GM19328 (cell line): Measurements from ENCODE around the gene FOLR3.
"Not testable (repeated sequence)": the region's sequence is repeated elsewhere in the genome, so short reads cannot be mapped to it uniquely, and the experiment has no call there.

Experiments used
- ATAC-seq: cut with Tn5 transposase; IDR thresholded peaks from one replicate; pipeline ENCODE4 v1.9.1; 2021; ENCODE audit warnings: mild to moderate bottlenecking, moderate library complexity; ENCODE audit not compliant: unreplicated experiment

FOLR3 gene

DNA sequence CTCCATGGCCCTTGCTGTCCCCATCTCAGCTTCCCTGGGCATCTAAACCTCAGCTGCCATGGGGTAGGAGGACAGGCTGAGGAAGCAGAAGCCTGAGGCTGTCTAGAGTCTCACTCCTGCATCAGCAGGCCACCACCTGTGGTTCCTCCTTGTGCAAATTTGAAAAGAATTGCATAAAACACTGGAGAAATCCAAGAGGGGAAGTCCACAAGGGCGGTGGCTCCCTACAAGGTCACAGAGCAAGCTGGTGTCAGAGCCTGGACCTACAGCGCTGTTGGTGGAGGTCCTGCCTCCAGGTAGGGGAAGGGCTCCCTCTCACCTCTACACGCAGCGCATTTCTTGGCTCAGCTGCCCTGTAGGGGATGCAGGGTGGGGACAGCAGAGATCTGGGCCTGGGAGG lies at the start of gene FOLR3:
Gene FOLR3, plus strand, starts transcription at position 253 of the 400 bp plus-strand sequence. CDS start 228 bp downstream, outside the sequence.
- not testable (repeated sequence) for ATAC-seq

DNA sequence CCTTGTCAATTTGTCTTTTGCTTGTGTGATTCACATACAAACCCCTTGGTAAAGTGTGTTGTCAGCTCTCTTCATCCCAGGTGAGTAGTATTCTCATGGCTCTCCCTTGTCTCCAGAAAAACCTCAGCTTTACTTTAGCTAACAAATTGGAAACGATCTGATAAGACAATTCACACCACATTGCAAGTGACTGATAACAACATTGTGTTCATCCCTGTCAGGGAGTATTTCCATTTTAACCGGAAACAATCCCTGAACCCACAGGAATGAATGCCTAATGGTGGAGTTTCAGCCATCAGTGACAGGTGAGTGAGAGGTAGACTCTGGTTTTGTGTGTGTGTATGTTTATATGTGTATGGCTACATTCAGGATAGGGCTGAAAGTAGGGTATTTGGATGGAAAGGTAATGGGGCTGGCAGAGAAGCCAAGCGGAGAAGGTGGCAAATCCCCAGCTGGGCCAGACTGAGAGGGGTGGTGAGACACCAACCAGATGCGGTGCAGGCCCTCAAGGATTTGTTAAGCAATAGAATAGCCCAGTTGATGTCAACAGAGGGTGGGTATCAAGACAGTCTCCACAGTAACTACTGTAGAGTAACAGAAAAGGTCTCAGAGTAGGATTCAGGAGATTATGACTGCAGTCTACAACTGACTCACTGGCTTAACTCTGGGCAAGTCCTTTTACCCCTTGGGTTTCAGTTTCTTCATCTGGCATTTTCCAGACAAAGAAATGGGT lies 47.3 kb upstream of the FOLR3 start:
- ATAC-seq = no peak

DNA sequence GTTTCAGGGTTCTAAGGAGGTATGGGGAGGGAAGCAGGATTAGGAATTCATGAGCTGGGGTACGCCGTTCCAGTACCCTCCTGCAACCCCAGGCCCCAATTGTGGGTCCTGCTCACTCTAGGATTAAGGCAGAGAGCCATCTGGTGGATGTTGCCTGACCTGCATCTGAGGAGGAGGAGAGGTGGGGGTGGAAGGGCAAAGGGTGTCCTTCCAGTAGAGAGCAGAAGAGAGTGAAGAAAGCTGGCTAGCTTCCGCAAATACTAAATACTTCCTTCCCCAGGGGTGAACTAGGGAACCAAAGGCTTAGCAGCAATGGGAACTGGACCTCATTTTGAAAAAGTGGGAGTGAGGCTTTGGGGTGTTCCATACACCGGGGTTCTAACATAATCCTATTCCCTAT lies 44.2 kb upstream of the FOLR3 start:
- ATAC-seq = no peak

DNA sequence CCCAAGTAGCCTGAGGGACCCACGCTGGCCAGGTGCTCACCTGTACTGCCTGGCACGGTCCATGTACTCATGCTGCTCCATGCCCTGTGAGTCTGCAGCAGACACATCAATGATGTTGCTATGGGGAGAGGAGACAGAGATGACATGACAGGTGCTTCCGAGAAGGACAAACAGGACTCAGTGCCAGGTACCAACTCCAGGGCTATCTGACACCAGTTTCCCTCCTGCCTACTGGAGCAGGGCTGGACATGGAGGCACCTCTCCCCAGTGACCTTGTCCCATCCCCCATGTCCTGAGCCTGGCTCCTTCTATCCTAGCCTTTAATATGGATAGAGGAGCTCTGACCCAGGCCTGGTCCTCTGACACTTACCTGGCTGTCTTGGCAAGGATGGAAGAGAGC lies 36.8 kb upstream of the FOLR3 start:
- ATAC-seq = no peak

DNA sequence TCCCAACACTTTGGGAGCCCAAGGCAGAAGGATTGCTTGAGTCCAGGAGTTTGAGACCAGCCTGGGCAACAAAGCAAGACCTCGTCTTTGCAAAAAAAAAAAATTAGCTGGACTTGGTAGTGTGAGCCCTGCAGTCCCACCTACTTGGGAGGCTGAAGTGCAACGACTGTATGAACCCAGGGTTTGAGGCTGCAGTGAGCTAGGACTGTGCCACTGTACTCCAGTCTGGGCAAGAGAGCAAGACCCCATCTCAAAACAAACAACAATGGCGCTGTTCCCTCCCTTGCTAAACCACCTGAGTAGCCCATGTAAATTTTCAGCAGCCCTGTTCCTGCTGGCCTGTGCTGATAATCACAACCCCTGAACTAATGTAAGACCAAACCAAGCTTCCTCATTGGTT lies 35.5 kb upstream of the FOLR3 start:
- no peak for ATAC-seq

DNA sequence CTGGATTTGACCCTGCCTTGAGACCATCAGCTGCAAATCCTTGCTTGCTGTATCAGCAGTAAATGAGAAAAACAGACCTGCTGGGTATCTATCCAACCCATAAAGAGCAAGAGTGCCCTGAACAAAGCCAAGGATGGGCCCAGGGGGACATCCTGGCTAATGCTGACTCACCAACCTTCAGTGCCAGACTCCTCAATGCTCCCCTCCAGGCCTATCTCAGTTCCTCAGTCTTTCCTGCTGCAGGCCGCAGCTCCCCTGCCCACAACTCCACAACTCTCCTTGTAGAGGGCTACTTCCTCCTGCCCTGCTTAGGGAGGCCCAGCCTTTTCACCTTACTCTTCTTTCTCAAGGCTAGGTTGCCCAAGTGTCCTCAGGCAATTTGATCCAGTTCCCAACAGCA lies 35.1 kb upstream of the FOLR3 start:
- no peak for ATAC-seq

DNA sequence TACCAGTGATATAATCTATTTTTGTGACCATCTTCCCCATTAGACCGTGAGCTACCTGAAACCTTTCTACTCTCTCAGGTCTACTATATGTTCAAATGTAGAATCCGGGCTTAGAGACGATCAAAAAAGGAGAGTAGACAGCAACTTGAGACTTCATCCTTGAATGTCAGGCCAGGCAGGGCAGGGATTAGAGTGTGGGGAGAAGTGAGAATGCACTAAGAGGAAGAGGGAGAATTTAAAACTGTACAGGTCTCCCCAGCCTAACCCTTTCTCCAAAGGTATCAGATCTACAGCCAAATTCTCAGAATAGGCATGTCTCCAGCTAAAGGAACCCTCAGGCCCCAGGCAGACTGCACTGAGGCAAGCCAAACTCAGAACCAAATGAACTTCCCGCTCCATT lies 33.4 kb upstream of the FOLR3 start:
- ATAC-seq = no peak

DNA sequence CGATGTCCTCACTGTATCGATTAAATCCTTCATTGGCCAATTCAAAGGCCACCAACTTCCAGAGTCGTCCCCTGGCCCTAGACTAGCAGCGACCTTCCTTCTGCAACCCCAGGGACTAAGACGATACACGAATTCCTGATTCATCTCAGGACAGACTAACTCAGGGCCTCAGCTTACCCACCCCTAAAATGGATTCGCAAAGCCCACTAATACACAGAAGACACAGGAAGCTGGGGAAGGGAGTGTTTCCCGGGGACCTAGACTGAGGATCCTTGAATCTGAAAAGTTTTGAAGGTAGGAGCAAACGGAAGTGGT lies 32.9 kb upstream of the FOLR3 start:
- ATAC-seq = no peak

DNA sequence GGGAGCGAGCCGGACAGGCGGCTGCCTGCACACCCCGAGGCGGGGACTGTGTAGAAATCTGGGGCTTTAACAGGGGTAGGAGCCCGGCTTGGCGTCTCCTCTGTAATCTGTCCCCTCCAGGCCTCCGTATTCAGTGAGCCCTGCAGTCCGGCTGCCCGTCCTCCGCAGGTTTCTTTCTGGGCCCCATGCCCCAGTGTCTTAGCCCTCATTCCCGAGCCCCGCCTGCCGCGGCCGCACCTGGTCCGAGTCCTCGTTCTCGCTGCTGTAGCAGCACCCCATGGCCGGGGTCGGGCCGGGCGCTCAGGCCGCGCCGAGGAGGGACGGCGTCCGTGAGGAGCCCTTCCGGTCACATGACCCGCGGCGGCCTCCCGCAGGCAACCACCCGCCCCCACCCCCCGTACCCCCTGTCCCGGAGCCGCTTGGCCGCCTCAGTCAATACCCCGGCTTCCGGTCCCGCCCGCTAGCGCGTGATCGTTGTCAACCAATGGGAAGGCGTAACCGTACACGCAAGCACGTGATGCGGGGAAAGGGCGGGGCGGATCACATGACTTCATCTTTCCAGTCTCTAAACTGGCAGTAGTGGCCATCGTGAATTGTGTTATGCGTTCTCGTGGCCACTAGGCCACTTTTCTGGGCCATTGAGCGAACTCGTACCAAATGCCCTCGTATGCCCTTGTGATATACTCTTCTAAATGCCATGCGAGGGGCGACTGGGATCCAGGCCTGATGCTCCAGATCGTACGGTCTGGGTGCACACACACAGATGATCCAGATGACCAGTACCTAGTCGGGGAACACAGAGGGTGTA lies 32.4 kb upstream of the FOLR3 start, which contains the start of gene LAMTOR1:
Gene LAMTOR1, minus strand, starts transcription at position 352 of the 808 bp plus-strand sequence. Its CDS starts 73 bp downstream, at position 279.
- peak; percentile 84 for ATAC-seq

DNA sequence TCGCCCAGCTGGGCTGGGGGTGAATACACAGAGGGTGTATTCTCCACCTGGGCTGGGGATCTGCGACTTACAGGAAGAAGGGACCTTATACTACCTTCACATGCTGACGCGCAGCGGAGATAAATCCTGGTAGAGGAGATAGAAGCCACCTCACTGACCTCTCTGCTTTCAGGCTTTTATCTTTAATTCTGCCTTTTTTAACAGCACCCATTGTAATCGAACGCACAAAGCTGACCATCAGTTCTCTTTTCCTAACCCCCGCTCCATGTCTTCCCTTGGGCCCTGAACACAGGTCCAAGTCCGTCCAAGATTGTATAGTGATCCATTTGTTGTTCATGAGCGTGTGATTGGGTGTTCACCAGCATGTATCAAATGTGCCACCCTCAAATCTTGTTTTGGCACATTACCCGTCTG lies 31.8 kb upstream of the FOLR3 start:
- ATAC-seq = no peak

DNA sequence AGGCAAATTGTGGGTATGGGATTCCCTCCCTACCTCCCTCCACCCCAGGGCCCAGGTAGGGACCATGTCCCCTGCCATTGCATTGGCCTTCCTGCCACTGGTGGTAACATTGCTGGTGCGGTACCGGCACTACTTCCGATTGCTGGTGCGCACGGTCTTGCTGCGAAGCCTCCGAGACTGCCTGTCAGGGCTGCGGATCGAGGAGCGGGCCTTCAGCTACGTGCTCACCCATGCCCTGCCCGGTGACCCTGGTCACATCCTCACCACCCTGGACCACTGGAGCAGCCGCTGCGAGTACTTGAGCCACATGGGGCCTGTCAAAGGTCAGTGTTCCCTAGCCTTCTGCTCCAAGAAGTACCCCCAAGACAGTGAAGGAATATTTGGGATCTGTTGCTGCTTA lies 29.6 kb upstream of the FOLR3 start, which contains the start of gene TOMT:
Gene TOMT, plus strand, starts transcription at position 37 of the 400 bp plus-strand sequence. Its CDS starts 28 bp downstream, at position 65.
- no peak for ATAC-seq

DNA sequence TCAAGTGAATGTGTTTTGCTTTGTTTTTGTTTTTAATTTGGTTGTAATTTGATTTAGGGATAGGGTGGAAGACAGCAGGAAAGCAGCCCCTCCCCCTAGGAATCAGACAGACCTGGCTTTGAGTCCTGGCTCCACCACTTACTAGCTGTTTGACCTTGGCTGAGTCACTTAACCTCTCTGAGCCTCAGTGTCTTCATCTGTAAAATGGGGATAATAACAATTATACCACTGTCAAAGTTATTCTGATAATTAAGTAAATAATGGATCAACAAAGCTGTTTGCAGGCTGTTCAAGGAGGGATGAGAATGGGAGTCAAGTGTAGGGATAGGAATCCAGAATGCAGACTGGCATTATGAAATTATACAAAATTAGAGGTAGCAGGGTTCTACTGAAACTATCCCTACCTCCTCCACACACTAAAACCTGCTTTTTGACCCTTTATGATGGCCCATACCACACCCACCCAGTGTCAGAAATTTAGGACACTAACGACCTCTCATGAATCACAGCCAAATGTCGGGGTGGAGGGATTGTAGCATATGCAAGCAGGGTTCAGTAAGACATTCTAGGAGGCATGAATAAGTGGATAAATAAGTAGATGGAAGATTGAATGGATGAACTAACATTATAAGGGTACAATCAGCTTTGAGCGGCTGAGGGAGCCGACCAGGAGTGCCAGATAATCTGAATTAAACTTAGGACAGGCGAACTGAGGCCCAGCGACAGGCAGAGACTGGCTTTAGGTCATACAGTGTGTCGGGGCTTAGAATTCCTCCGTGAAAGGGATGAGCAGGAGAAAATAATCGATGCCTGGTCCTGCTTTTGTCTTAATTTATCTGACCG lies 24.0 kb upstream of the FOLR3 start:
- peak; percentile 2 for ATAC-seq

DNA sequence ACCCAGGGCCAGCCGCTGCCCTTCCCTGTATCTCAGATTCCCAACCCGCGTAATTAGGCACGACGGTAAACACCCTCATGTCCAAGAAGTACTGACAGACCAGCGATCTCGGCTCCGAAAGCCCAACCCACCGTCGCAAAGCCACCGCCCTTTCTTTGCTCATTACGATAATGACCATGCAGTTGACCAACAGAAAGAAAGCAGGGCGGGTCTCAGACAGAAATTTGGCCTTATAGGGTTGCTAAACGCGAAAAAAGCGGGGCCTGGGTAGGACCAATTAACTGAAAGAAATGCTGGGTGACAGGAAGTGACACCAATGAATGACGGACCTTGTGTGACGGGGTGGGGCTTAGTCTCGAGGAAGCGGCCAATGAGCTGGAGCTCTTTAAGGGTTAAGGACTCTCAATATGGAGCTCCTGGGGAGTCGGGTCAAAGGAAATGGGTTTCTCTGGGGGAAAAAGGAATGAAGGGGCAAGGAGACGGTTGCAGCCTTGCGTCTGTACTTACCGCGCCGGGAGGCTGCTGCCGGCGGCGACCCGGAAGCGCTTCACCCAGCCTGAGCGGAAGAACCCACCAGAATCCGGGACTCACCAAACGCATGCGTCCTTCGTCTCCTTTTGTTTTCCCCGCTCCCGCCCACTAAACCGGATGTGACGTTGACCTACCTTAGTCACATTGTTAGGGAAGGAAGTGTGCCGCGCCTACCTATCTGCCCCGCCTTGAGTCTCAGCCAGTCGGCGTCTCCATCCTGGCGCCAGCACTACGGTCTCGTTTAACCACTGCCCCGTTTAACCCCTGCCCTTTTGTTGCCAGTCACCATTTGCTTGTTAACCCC lies 23.2 kb upstream of the FOLR3 start, which contains the start of gene ANAPC15:
Gene ANAPC15, minus strand, starts transcription at position 553 of the 835 bp plus-strand sequence. CDS start 1,419 bp downstream, outside the sequence.
- ATAC-seq = peak; percentile 74

DNA sequence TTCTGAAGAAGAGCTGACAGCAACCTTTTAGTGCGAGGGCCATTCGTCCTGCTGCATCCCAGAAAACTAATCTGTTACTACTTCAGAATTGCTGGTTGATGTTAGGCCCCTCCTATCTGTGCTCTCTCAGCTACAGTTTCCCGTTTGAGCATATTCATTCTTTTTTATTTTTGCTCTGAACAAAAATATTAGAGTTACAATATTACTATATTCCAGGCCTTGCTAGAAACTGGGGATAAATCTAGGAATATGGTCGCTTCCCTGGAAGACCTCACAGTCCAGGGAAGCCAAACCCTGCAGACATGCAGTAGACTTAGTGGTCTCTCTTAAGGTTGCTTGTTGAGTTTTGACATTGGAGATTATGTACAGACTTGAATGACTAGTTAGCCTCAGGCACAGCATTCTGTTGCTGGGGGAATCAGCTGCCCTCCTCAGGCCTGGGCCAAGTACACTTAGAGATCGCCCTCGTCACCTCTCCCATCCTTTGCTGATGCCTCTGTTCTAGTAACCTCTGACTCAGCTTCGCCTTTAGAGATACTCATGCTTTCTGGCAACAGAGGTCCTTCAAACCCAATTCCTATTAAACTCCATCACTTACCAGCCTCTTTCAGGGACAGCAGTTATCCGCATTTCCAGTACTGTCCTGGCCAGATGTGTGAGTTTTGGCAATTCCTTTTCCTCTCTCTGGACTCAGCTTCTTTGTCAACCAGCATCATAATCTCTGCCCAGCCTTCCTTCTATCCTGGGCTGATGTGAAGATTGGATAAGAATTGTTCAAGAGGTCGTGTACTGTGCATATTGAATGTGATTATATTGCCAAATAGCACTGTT lies 22.3 kb upstream of the FOLR3 start:
- no peak for ATAC-seq

DNA sequence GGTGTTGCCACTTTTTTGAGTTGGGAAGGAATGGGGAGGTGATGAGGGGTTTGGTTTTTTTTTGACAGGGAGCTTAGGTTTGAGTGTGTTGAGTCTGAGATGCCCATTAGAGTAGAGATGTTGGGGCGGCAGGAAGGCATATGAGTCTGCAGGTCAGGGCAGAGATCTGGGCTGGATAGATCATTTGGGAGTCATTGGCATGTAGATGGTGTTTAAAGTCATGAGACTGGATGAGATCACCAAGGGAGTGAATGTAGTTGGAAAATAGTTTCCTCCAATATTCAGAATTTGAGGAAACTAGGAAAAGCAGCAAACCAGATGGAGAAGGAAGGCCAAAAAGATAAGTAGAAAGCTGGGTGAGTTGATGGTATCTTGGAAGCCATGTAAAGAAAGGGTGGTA lies 21.0 kb upstream of the FOLR3 start:
- ATAC-seq = no peak

DNA sequence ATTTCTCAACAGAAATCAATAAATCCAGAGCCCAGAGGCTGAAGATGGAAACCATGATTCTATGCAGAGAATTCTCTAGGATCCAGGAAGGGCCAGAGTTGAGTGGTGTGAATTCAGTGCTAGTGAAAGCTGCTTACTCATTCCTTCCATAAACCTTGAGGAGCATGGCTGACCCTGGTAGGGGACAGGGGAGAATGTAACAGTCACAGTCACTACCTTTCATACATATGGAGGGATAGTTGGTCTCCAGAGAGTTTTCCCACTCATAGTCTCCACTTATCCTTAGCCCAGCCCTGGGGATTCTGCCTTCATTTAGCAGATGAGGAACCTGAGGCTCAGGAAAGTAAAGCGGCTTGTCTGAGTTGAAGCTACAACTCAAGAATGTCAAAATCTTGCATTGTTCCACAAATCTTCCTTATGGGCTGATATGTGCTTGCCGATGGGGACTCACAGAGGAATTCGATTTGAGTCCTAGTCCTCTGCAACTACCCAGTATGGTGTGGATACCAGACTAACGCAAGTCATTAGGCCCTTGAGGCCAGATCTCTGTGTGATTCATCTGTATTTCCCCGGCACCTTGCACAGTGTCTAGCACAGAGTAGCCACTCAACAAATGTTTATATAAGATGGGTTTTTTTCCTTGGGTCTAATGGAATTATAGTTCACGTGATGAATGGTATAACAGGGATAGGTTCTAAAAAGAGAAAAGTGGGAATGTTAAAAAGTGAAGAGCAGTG lies 19.3 kb upstream of the FOLR3 start:
- ATAC-seq = no peak

DNA sequence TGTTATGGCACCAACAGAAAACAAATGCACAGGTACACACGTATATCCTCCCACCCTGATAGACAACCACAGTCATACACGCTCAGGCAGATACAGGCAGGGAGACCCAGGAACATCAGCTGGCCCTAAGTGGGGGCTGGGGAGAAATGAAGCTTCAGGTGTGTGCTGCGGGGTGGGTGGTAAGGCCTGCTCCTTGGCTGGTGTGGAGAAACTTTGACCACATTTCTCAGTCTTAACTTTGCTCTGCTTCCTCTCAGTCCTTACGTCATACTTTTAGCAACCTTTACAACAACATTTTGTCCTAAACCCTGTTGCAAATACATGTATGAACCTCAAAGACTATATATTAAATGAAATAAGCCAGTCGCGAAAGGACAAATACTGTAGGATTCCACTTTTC lies 16.3 kb upstream of the FOLR3 start:
- ATAC-seq = no peak

DNA sequence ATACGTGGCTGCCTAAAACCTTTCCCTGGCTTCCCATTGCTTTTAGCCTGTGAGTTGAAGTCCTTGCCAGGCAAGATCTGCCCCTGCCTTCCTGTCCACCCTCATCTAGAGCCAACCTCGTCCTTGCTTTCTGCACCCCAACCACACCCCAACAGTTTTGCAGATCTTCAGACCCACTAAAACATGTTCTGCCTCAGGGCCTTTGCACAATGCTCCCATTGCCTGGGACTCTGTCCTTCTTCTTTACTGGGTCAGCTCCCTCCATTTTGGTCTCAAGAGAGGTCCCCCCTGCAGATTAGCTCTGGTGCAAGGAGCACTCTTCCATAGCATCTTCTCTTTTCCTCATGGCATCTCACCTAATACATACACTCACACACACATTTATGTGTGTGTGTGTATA lies 14.6 kb upstream of the FOLR3 start:
- ATAC-seq = no peak

DNA sequence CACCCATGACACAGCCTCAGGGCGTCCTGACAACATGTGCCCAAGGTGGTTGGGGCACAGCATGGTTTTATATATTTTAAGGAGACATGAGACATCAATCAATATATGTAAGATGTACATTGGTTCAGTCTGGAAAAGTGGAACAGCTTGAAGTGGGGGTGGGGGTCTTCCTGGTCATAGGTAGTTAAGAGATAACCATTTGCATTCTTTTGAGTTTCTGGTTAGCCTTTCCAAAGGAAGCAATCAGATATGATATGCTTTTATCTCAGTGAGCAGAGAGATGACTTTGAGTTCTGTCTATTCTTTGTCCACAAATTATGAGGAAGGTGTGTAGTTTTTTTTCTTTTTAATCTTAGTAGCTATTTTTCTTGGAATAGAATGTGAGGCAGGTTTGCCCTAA lies 12.9 kb upstream of the FOLR3 start:
- no peak for ATAC-seq
